ENCODE data around the gene EMP1. TPM values are rescaled to one million over a fixed set of nuclear protein-coding genes. Genes with fewer than 3 reads are reported as not detected.
"Not testable (repeated sequence)": the region's sequence is repeated elsewhere in the genome, so short reads cannot be mapped to it uniquely, and the experiment has no call there.

Gene EMP1
- total RNA-seq, 1 donor from 2014 or later: 6.3 TPM

- intact Hi-C loops (cut with micrococcal nuclease): no loop called here
These were observed 57.6 kb downstream of the EMP1 start for GRCh38 chr12:13253966-13254760.

DNA sequence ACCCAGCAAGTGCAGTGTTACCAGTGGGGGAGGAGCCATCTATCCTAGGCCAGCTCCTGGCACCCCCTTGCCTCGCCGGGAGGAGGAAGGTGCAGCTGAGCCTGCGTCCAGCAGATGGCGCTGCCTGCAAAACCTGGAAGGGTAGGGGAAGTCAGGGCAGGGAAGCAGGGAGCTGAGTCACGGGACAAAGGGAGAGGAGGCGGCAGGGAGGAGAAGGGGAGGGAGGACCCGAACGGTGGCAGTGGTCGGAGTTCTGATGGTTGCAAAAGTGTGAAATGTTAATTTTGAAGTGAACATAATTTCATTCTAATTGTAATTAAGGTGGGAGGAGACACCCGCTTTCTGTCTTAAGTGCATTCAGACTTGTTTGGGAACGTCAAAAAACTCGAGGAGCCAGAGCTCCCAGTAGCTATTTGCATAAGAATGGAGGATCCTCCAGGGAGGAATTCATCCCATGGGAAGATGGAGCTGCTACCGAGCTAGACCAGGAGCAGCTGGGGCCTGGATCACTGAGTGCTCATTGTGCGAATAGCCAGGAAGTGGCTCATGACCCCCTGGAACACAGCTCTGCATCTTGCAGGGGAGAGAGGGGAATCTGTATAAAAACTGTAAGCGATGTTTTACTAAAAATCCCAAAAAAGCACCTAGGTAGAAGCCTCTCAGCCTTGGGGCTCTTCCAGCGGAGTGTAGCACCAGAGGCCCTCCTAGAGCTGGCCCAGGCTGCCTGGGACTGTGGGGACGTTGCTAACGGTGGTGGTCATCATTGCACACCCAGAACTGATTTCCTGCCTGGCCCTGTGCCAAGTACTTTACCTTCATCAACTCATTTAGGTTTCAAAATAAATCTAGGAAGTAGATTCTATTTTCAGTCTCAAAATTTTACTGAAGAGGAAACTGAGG lies 59.5 kb downstream of the EMP1 start:
- intact Hi-C loops (cut with micrococcal nuclease): no loop called here

- intact Hi-C loops (cut with micrococcal nuclease): no loop called here
These were observed 60.1 kb downstream of the EMP1 start for GRCh38 chr12:13256692-13257045.

GRCh38 chr12:13257356-13257875 lies 60.9 kb downstream of the EMP1 start:
- intact Hi-C loops (cut with micrococcal nuclease): no loop called here

- intact Hi-C loops (cut with micrococcal nuclease): no loop called here
These were observed 61.7 kb downstream of the EMP1 start for GRCh38 chr12:13258197-13258596.

DNA sequence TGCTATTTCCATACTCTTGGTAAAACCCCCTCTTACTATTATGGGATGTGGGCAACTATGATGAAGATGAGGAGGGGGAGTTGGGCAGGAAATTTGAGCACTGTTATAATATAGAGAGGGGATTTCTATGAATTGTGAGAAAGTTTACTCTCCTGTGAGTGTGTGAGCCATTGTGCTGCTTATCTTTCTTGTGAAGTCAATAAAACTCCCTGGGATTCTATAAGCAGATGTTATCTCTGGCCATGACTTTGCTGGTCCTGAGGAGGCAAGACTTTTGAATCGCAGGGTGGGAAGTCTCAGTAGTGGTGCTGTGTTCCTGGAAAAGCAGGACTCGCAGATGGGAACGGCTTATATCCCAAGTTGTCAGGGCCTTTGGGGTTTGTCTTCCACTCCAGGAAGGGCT lies 62.2 kb downstream of the EMP1 start:
- intact Hi-C loops (cut with micrococcal nuclease): no loop called here

GRCh38 chr12:13259625-13260024 lies 63.1 kb downstream of the EMP1 start:
- intact Hi-C loops (cut with micrococcal nuclease): not testable (repeated sequence)

DNA sequence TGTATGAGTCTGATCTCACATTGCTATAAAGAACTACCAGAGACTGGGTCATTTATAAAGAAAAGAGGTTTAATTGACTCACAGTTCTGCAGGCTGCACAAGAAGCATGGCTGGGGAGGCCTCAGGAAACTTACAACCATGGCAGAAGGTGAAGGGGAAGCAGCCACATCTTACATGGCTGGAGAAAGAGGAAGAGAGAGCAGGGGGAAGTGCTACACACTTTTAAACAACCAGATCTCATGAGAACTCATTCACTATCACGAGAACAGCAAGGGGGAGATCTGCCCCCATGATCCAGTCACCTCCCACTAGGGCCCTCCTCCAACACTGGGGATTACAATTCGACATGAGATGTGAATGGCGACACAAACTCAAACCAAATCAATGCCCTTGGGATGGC lies 71.3 kb downstream of the EMP1 start:
- intact Hi-C loops (cut with micrococcal nuclease): not testable (repeated sequence)

DNA sequence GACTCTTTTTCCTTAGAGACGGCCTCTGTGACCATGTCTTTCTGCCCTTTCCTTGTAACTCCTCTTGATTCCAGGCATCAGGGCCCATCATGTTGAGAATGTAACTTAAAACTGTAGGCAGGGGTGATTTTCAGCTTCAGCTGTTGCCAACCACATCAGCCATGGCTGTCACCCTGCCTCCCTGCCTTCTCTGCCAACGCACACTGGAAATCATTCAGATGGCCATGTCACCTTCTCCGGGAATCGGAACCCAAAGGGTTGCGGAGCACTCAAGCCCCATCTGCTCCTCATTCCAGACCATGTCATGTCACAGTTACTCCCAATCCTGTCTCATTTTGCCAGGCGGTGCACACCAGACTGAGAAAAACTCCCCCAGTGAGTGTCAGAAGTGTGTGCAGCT lies 72.1 kb downstream of the EMP1 start:
- intact Hi-C loops (cut with micrococcal nuclease): no loop called here

Other genes starting within 250 kb of the EMP1 start
- not detected in 2 replicates for gene GPRC5D, start 244.6 kb upstream of the EMP1 start, total RNA-seq
- 10.4 TPM in 2 replicates for gene HEBP1, start 196.5 kb upstream of the EMP1 start, total RNA-seq
- 3.0 and 3.5 TPM in 2 replicates for gene FAM234B, start 152.3 kb upstream of the EMP1 start, total RNA-seq
- not detected in 2 replicates for gene GSG1, start 93.1 kb upstream of the EMP1 start, total RNA-seq